ENCODE data around the gene SPRED2. TPM values are rescaled to one million over a fixed set of nuclear protein-coding genes. Genes with fewer than 3 reads are reported as not detected.

The SPRED2 gene
- polyA plus RNA-seq, 2 of the 4 experiments (the other 2 are of a cell fraction): 20.6 to 29.3 TPM

DNA sequence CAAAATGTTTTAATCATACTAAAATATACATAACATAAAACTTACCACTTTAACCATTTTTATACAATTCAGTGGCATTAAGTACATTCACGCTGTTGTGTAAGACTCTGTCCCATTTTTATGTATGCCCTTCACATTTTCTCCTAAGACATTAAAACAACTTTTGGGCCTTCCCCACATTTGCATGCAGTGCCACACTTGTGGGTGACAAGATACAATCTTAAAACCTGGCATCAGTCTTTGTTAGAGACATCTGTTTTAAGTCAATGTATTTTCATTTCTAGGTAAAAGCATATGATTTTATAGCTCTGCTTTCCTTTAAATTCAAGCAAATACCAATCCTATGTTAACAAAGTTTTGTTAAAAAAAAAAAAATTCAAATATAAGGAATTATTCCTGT lies 17.3 kb downstream of the SPRED2 start:
- WGBS (ENCODE audit: missing lambda C conversion rate): 92% methylated on average over 1 of the region's 1 CpG
- TF ChIP-seq EP300 (IDR thresholded peaks at IDR 0.05) (no peak), SREBF2 (IDR thresholded peaks at IDR 0.05) (no peak), ZC3H11A (IDR thresholded peaks at IDR 0.05) (no peak), TFCP2L1 (CRISPR knock-in tag; IDR thresholded peaks at IDR 0.05) (no peak), FOXS1 (CRISPR knock-in tag; IDR thresholded peaks at IDR 0.05) (no peak), USF2 (IDR thresholded peaks at IDR 0.05) (no peak), HEYL (CRISPR knock-in tag; IDR thresholded peaks at IDR 0.05) (no peak)
- TF ChIP-seq, protein P1, sequence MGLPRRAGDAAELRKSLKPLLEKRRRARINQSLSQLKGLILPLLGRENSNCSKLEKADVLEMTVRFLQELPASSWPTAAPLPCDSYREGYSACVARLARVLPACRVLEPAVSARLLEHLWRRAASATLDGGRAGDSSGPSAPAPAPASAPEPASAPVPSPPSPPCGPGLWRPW (IDR thresholded peaks at IDR 0.05): no peak
- Histone ChIP-seq H3K4me2 (no peak overlapping the region), H3K4me1 (peaks cover 55% of the 10 kb centered on the region), H3K4me3 (no peak overlapping the region), H3K27ac (no peak overlapping the region), H3K9me3 (no peaks in the 10 kb centered on the region)
- no peak for DNase-seq (ENCODE audit: low read depth in 1 of 2, low spot score in 1 of 2)
- CTCF ChIA-PET: interaction anchor here (0.8 kb wide), 1 partner anchor 10 kb away, joined by 3 read pairs; no protein-coding TSS in a partner anchor
- no peak for ATAC-seq
- no peak for FAIRE-seq
- POLR2A ChIA-PET: no interaction called here

GRCh38 chr2:65413610-65414009 lies 18.8 kb downstream of the SPRED2 start:
- WGBS (ENCODE audit: missing lambda C conversion rate): 91% methylated on average over 2 of the region's 2 CpGs
- no peak overlapping the region for H3K27ac ChIP-seq
- ChIA-PET POLR2A (no interaction called here), CTCF (interaction anchor here (0.5 kb wide), 1 partner anchor 106 kb away, joined by 3 read pairs; no protein-coding TSS in a partner anchor)
- peaks cover 55% of the 10 kb centered on the region for H3K4me1 ChIP-seq
- TF ChIP-seq, protein P2, sequence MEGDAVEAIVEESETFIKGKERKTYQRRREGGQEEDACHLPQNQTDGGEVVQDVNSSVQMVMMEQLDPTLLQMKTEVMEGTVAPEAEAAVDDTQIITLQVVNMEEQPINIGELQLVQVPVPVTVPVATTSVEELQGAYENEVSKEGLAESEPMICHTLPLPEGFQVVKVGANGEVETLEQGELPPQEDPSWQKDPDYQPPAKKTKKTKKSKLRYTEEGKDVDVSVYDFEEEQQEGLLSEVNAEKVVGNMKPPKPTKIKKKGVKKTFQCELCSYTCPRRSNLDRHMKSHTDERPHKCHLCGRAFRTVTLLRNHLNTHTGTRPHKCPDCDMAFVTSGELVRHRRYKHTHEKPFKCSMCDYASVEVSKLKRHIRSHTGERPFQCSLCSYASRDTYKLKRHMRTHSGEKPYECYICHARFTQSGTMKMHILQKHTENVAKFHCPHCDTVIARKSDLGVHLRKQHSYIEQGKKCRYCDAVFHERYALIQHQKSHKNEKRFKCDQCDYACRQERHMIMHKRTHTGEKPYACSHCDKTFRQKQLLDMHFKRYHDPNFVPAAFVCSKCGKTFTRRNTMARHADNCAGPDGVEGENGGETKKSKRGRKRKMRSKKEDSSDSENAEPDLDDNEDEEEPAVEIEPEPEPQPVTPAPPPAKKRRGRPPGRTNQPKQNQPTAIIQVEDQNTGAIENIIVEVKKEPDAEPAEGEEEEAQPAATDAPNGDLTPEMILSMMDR (IDR thresholded peaks at IDR 0.05): no peak
- TF ChIP-seq POLR2AphosphoS2 (conservative IDR thresholded peaks at IDR 0.05; ENCODE audit: low read length) (no peak), TP53 (CRISPR knock-in tag; IDR thresholded peaks at IDR 0.05) (no peak), FOSB (CRISPR knock-in tag; IDR thresholded peaks at IDR 0.05) (no peak), CEBPB (IDR thresholded peaks at IDR 0.05) (no peak), KDM5A (IDR thresholded peaks at IDR 0.05) (no peak), ZNF302 (CRISPR knock-in tag; IDR thresholded peaks at IDR 0.05) (no peak), FOSL2 (IDR thresholded peaks at IDR 0.05) (no peak), FOSL2 (CRISPR knock-in tag; IDR thresholded peaks at IDR 0.05) (no peak), HDAC2 (IDR thresholded peaks at IDR 0.05) (no peak), RFX5 (IDR thresholded peaks at IDR 0.05) (no peak), GATA3 (IDR thresholded peaks at IDR 0.05; ENCODE audit: borderline replicate concordance) (no peak), POLR2A (IDR thresholded peaks at IDR 0.05; ENCODE audit: low read length) (no peak), NR3C1 (IDR thresholded peaks at IDR 0.05) (no peak), EHF (CRISPR knock-in tag; IDR thresholded peaks at IDR 0.05) (no peak), EP300 (IDR thresholded peaks at IDR 0.05) (no peak), CHD4 (IDR thresholded peaks at IDR 0.05; ENCODE audit: borderline replicate concordance) (no peak)
- TF ChIP-seq, protein P3, sequence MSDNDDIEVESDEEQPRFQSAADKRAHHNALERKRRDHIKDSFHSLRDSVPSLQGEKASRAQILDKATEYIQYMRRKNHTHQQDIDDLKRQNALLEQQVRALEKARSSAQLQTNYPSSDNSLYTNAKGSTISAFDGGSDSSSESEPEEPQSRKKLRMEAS (IDR thresholded peaks at IDR 0.05): no peak
- H3K4me3 ChIP-seq: no peak overlapping the region
- ATAC-seq (no peak), DNase-seq (ENCODE audit: low read depth in 1 of 2, low spot score in 1 of 2) (no peak), FAIRE-seq (no peak)
- H3K9me3 ChIP-seq: no peaks in the 10 kb centered on the region
- no peak overlapping the region for H3K4me2 ChIP-seq

GRCh38 chr2:65413106-65413505 lies 19.3 kb downstream of the SPRED2 start:
- peaks cover 56% of the 10 kb centered on the region for H3K4me1 ChIP-seq
- no peak overlapping the region for H3K27ac ChIP-seq
- TF ChIP-seq HOXA7 (CRISPR knock-in tag; IDR thresholded peaks at IDR 0.05): no peak
- TF ChIP-seq GATA3 (IDR thresholded peaks at IDR 0.05; ENCODE audit: borderline replicate concordance): no peak
- no peak for TF ChIP-seq MYC (IDR thresholded peaks at IDR 0.05; ENCODE audit: borderline replicate concordance, low read length)
- TF ChIP-seq, protein P1 (IDR thresholded peaks at IDR 0.05): no peak
- no peak for TF ChIP-seq EHMT2 (IDR thresholded peaks at IDR 0.05; ENCODE audit: low read depth)
- TF ChIP-seq NFE2L2 (conservative IDR thresholded peaks at IDR 0.05; ENCODE audit: low read length): no peak
- no peak for TF ChIP-seq KDM1A (IDR thresholded peaks at IDR 0.05; ENCODE audit: low read depth)
- TF ChIP-seq ATOH8 (CRISPR knock-in tag; IDR thresholded peaks at IDR 0.05; ENCODE audit: low read depth): no peak
- no peak for TF ChIP-seq SREBF2 (IDR thresholded peaks at IDR 0.05)
- H3K4me3 ChIP-seq: no peak overlapping the region
- ATAC-seq (no peak), FAIRE-seq (no peak), DNase-seq (ENCODE audit: low read depth in 1 of 2, low spot score in 1 of 2) (no peak)
- CTCF ChIA-PET: no interaction called here
- no peaks in the 10 kb centered on the region for H3K9me3 ChIP-seq
- 81% methylated on average over 2 of the region's 2 CpGs for WGBS (ENCODE audit: missing lambda C conversion rate)
- H3K4me2 ChIP-seq: no peak overlapping the region; the same call in 2 of the 3 replicates
- POLR2A ChIA-PET: no interaction called here
